Suprapubic skin (tissue), 3 donors: ENCODE results near the gene NAA10.

Source experiments
- CTCF ChIP-seq, 2 donors: fragments of 200-600 bp in 1 of 2; fragments of 450-650 bp in 1 of 2; sonication (generic) in 1 of 2; IDR thresholded peaks; one replicate each; pipeline ENCODE4 v1.5.1; 2016 to 2019; ENCODE audit warnings: antibody characterized with exemption in 2 of 2, mild to moderate bottlenecking in 1 of 2, moderate library complexity in 1 of 2
- POLR2AphosphoS5 ChIP-seq, 3 donors: sonication (generic); formaldehyde crosslinking; IDR thresholded peaks; one replicate each; pipeline ENCODE4 v1.6.1; 2017; ENCODE audit warnings: antibody characterized with exemption in 3 of 3

GRCh38 chrX:153969904-153970356, 35.1 kb upstream of the NAA10 start:
- TF ChIP-seq CTCF (IDR thresholded peaks at IDR 0.05) (no peak), POLR2AphosphoS5 (IDR thresholded peaks at IDR 0.05) (no peak)
